HG03135 (cell line): Measurements from ENCODE around the gene CDC42BPB.

Experiments used
- ATAC-seq: cut with Tn5 transposase; IDR thresholded peaks from one replicate; pipeline ENCODE4 v1.9.1; 2021; ENCODE audit warnings: mild to moderate bottlenecking, moderate library complexity; ENCODE audit not compliant: unreplicated experiment

CDC42BPB gene

GRCh38 chr14:102996941-102997340 is 60.4 kb downstream of the CDC42BPB start:
- ATAC-seq, result no peak

GRCh38 chr14:102994689-102995088 is 62.7 kb downstream of the CDC42BPB start:
- no peak for ATAC-seq

GRCh38 chr14:102993523-102993922 is 63.8 kb downstream of the CDC42BPB start:
- no peak for ATAC-seq

GRCh38 chr14:102991376-102991775 is 66.0 kb downstream of the CDC42BPB start:
- ATAC-seq, result no peak

GRCh38 chr14:102988054-102988453 is 69.3 kb downstream of the CDC42BPB start:
- ATAC-seq, result no peak

- ATAC-seq, result no peak
Measured at GRCh38 chr14:102986810-102987579, 70.4 kb downstream of the CDC42BPB start.

- no peak for ATAC-seq
Measured at GRCh38 chr14:102985665-102986064, 71.7 kb downstream of the CDC42BPB start.

GRCh38 chr14:102984336-102985102 is 72.8 kb downstream of the CDC42BPB start:
- no peak for ATAC-seq

GRCh38 chr14:102983496-102983895 is 73.9 kb downstream of the CDC42BPB start:
- no peak for ATAC-seq

- ATAC-seq, result no peak
Measured at GRCh38 chr14:102982852-102983470, 74.4 kb downstream of the CDC42BPB start.

- no peak for ATAC-seq
Measured at GRCh38 chr14:102980409-102980810, 76.9 kb downstream of the CDC42BPB start.

- ATAC-seq, result no peak
Measured at GRCh38 chr14:102979406-102979805, 77.9 kb downstream of the CDC42BPB start.

GRCh38 chr14:102977475-102977874 is 79.9 kb downstream of the CDC42BPB start:
- no peak for ATAC-seq

GRCh38 chr14:102975662-102976061 is 81.7 kb downstream of the CDC42BPB start:
- ATAC-seq, result no peak

- no peak for ATAC-seq
Measured at GRCh38 chr14:102973706-102974285, 83.6 kb downstream of the CDC42BPB start.

- ATAC-seq, result no peak
Measured at GRCh38 chr14:102971836-102972606, 85.3 kb downstream of the CDC42BPB start.

- ATAC-seq, result no peak
Measured at GRCh38 chr14:102971314-102971713, 86.0 kb downstream of the CDC42BPB start.

- ATAC-seq, result no peak
Measured at GRCh38 chr14:102970496-102970895, 86.9 kb downstream of the CDC42BPB start.

GRCh38 chr14:102969901-102970300 is 87.4 kb downstream of the CDC42BPB start:
- no peak for ATAC-seq

- ATAC-seq, result no peak
Measured at GRCh38 chr14:102969060-102969791, 88.1 kb downstream of the CDC42BPB start.
